ENCODE results near the gene ABCC4.
A peak's percentile ranks its signal among the peaks of the same experiment; 100 is the strongest.

The ABCC4 gene
- 24.5 to 76.2 reads per million in 2 donors for total RNA-seq

GRCh38 chr13:95301183-95301967, at the start of gene ABCC4:
ABCC4 (minus strand) TSS chr13:95301451; CDS start chr13:95301314, 137 bp downstream.
- peak; percentile 35 for DNase-seq

GRCh38 chr13:95349267-95349666, 48.0 kb upstream of the ABCC4 start:
- DNase-seq = no peak

GRCh38 chr13:95343944-95344343, 42.7 kb upstream of the ABCC4 start:
- no peak for DNase-seq

- DNase-seq = no peak
Measured at GRCh38 chr13:95341441-95341840, 40.2 kb upstream of the ABCC4 start.

- DNase-seq = no peak
Measured at GRCh38 chr13:95338905-95339304, 37.7 kb upstream of the ABCC4 start.

DNA sequence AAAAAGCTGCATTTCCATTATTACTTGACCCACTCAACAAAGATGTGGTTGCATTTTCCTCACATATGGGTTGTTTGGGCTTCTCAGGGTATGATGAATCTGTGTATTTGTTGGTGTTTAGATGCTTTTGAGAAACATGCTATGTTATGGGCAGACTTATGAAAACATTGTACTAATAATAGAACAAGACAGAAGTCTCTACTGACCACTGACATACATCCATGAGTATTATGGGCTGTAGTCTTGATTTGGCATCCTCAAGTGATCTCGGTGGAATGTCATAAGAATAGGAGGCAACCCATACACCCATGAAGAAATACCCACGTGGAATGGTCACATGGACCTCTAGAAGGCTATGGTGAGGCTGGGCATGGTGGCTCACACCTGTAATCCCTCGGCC, 36.3 kb upstream of the ABCC4 start:
- no peak for DNase-seq

- no peak for DNase-seq
Measured at GRCh38 chr13:95335667-95336066, 34.4 kb upstream of the ABCC4 start.

DNA sequence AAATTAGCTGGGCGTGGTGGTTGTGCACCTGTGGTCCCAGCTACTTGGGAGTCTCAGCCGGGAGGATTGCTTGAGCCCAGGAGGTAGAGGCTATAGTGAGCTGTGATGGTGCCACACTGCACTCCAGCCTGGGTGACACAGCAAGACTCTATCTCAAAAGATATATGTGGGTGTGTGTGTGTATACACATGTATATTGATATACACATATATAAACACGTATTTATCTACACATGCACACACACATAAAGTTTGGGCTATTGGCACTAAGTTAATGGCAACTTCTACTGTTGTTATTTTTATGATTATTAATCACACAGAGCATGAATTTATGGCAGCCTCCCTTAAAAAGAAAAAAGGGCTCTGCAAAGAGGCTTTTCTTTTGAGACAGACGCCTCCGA, 27.1 kb upstream of the ABCC4 start:
- DNase-seq = no peak

- no peak for DNase-seq
Measured at GRCh38 chr13:95327190-95327589, 25.9 kb upstream of the ABCC4 start.

- no peak for DNase-seq
Measured at GRCh38 chr13:95326695-95327094, 25.4 kb upstream of the ABCC4 start.

- DNase-seq = no peak
Measured at GRCh38 chr13:95325485-95325884, 24.2 kb upstream of the ABCC4 start.

DNA sequence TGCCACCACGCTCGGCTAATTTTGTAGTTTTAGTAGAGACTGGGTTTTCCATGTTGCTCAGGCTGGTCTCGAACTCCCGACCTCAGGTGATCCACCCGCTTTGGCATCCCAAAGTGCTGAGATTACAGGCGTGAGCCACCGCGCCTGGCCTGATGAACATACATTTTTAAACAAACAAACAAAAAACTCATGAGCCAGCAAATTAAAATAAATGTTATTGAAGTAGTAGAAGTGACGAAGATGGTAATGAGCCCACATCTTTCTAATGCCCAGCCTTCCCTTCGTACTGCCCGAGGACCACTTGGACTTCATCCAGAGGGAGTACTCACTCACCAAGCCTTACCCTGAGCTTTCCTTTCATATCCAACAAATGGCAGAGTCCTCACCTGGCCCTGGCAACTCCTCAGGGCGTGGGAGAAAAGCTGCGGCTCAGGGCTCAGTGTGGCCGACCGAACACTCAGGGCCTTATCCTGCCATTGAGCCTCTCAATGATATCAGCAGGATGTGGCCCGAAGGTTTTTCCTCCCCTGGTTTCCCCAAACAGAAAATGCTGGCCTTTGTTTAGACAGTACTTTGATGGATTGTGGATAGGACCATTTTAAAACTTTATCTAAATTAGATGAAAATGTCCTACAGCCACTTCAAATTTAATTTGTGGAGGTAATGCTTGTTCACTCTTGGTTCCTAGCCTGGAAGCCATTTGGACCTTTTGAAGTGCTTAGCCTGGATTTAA, 22.8 kb upstream of the ABCC4 start:
- no peak for DNase-seq

GRCh38 chr13:95319551-95320274, 18.5 kb upstream of the ABCC4 start:
- no peak for DNase-seq

DNA sequence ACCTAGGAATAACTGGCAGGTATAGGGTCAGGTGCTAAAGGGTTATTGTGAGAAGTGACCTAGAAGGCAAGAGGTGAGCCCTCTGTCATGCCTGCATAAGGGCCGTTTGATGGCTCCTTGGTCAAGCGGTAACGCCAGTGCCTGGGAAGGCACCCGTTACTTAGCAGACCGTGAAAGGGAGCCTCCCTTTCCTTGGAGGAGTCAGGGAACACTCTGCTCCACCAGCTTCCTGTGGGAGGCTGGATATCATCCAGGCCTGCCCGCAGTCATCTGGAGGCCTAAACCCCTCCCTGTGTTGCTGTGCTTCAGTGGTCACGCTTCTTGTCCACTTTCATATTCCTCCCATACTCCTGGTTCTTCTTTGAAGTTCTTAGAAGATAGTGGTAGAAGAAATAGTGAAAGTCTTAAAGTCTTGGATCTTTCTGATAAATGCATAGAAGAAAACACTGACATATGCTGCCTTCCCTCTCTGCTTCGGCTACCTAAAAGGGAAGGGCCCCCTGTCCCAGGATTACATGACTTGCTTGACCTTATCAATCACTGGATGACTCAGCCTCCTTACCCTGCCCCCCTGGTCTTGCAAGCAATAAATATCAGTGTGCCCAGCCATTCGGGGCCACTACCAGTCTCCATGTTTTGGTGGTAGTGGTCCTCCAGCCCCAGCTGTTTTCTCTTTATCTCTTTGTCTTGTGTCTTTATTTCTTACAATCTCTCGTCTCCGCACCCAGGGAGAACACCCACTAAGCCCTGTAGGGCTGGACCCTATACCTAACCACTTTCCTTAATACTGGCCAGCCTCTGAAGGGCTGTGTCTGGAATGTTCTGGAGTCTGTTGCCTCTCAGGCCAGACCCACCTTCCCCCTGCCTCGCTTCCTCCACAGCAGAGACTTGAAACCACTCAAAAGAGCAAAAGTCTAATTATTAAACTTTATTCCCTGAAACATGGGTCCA, 16.1 kb upstream of the ABCC4 start:
- DNase-seq = no peak

GRCh38 chr13:95315752-95316151, 14.5 kb upstream of the ABCC4 start:
- DNase-seq = no peak

GRCh38 chr13:95307507-95307906, 6.3 kb upstream of the ABCC4 start:
- no peak for DNase-seq

GRCh38 chr13:95304453-95304852, 3.2 kb upstream of the ABCC4 start:
- no peak for DNase-seq

GRCh38 chr13:95301968-95302393, 730 bp upstream of the ABCC4 start:
- no peak for DNase-seq

DNA sequence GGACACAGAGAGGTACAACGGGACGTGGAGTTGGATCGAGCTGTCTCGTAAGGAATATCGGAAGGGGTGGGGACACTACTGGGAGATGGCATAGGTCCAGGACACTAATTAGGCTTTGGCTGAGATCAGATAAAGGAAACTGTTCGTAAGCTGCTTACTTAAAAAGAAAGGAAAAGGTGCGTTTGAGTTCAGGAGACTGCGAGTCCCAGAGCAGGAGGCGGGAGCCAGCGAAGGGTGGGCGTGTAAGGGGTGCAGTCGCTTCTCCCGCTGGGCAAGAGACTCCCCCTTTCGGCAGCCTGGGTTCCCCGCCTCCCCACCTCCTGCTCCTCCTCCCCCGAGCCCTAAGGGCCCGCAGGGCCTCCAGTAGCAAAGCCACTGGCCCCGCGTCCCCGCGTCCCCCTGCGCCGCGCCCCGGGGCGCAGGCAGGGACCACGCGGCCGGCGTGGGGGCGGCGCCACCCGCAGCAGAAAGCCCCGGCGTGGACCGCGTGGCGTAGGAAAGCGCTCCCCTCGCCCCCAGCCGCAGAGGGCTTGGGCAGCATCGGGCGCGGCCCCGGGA, 547 bp downstream of the ABCC4 start:
- peak; percentile 23 for DNase-seq

GRCh38 chr13:95298971-95299621, 2.2 kb downstream of the ABCC4 start:
- DNase-seq = no peak

GRCh38 chr13:95298169-95298965, 2.9 kb downstream of the ABCC4 start:
- DNase-seq = no peak
